ENCODE measurements around the gene COX5B.

Gene COX5B

DNA sequence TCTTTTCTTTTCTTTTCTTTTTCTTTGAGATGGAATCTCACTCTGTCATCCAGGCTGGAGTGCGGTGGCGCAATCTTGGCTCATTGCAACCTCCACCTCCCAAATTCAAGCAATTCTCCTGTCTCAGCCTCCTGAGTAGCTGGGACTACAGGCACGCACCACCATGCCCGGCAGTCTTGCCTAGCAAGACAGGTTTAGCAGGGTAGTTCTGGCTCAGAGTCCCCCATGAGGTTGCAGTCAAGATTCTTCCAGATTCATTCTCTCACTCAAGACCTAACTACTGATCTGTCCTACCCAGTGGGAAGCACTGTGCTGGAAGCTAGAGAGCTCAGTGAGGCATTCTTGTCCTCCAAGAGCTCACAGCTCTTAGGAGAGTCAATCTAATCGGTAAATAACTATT is 49.9 kb downstream of the COX5B start:
- Histone ChIP-seq H2AFZ (ENCODE audit: low read depth, low read length) (no peak overlapping the region), H3K4me3 (ENCODE audit: low read length) (no peak overlapping the region), H3K4me1 (ENCODE audit: insufficient read depth, low read length) (no peaks in the 10 kb centered on the region), H3K9me3 (ENCODE audit: low read length) (no peaks in the 10 kb centered on the region), H3K27me3 (ENCODE audit: insufficient read depth, low read length) (no peaks in the 10 kb centered on the region), H3K36me3 (ENCODE audit: insufficient read depth, low read length) (no peaks in the 10 kb centered on the region)

DNA sequence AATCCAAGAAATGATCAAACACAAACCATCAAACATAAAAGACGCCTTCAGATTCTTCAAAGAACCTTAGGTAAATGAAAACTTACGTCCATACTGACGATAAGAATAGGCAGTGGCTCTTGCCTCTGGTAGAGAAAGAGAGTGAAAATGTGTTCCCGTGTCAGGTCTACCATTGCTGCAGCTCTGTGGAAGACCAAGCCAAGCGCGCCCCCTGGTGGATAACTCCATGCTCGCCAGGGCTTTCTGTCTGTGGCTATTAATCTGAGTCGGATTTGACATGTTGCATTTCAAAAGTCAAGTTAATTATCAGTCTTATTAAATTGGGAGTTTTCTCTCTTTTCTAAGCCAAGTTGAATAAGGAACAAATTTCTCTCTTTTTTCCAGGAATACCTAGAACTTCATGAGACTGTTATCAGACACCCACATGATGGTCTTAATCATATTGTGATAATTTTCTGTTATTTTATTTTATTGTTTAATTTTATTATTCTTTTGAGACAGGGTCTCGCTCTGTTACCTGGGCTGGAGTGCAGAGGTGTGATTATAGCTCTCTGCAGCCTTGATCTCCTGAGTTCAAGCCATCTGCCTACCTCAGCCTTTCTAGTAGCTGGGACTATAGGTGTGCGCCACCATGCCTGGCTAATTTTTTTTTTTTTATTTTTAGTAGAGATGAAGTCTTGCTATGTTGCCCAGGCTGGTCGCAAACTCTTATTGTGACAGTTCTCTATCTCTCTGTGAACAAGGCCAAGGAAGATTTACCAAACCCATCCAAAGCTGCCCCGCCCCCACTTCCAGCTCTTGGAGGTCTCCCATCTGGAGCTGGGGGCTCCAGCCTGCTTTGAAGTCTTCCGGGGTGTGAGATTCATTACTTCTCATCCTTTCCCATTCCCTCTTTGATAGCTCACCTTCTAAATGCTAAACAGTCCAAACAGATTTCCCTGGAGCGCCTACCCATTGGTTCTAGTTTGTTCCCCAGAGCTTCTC is 51.7 kb downstream of the COX5B start:
- Histone ChIP-seq H3K4me1 (ENCODE audit: insufficient read depth, low read length) (no peaks in the 10 kb centered on the region), H2AFZ (ENCODE audit: low read depth, low read length) (no peak overlapping the region), H3K27me3 (ENCODE audit: insufficient read depth, low read length) (no peaks in the 10 kb centered on the region), H3K9me3 (ENCODE audit: low read length) (no peaks in the 10 kb centered on the region), H3K4me3 (ENCODE audit: low read length) (no peak overlapping the region), H3K36me3 (ENCODE audit: insufficient read depth, low read length) (no peaks in the 10 kb centered on the region)
